Putamen (tissue), 1 donor: ENCODE measurements around the gene EME2.

Source experiments
- DNase-seq: peaks from one replicate; pipeline ENCODE4 v3.0.0-alpha.2; 2016; ENCODE audit warnings: low spot score

Gene EME2

GRCh38 chr16:1778200-1779179 lies 5.9 kb downstream of the EME2 start:
- DNase-seq, result no peak

DNA sequence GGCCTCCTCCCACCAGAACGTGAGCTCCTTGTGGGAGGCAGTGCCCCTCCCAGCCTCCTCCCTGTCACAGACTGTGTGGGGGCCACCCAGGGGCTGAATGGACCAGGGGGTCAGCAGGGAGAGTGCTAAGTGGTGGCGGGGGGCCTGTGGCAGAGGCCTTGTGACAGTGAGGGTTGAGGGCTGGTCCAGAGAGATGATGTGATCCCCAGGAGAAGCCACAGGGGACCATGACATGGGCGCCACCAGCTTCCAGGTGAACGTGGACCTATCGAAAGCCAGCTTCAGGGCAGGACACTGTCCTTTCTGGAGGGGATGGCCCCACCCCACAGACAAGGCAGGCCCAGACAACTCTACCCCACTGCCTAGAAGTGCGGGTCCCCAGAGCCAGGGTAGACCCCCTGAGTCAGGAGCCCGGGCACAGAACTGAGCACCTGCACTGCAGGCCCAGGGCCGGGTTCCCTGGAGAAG lies 6.7 kb downstream of the EME2 start:
- DNase-seq, result no peak

DNA sequence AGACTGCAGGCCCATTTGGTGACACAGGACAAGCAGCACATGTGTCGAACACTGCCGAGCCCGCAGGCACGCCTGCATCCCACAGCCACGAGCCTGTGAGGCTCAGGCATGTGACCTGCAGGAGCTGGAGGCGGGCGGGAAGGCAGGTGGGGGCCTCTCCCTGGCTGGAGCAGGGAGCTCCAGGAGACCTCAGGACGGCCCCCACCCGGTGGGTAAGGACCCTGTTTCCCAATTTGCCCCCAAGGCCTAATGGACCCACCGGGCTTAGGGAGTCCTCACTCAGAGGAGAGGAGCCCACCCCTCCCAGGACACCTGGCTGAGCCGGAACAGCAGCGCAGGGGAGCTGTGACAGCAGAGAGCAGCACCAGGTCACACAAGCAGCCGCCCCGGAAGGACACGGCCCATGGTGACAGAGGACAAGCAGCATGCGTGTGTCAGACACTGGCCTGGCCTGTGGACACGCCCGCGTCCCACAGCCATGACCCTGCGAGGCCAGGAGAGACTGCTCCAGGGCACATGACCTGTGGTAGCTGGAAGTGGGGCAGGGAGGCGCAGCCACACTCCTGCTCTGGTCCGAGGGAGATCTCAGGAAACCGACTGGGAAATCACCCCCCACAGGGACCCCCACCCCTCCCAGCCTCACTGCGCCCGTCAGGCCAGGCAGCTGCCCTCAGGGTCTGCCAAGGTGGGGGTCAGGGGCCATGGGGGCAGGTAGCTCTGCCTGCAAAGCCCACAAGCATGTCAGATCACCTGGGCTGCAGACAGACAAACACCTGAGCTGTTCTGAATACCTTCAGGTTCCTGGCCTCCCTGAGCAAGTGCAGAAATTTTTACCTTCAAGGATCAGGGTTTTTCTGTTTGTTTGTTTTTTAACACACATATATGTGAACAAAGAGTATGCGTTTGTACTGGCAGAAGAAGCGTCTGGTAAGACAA lies 7.4 kb downstream of the EME2 start:
- no peak for DNase-seq

DNA sequence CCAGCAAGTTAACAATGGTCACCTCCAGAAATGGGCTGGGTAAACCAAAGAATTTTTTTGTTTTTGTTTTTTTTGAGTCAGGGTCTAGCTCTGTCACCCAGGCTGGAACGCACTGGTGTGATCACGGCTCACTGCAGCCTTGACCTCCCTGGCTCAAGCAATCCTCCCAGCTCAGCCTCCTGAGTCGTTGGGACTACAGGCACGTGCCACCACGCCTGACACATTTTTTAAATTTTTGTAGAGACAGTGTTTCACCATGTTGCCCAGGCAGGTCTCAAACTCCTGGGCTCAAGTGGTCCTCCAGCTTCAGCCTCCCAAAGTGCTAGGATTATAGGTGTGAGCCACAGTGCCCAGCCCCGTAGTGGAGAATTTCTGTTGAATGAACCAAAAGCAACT lies 8.1 kb downstream of the EME2 start:
- no peak for DNase-seq

DNA sequence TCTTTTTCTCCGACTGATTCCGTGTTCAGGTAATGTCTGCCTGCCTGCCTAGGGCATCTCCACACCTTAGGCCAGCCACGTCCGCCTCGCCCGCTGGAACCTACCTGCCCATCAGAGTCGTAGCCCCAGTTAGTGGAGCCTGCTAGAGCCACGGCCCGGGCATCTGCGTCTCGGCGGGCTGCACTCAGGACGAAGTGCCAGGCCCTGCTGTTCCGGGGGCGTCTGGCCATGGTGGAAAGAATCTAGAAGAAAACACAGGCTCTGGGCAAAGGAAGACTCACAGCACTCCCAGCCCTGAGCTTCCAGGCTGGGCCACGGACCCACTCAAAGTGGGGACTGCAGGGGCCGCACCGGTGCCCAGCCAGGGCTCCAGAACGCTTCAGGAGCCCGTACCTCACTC lies 8.6 kb downstream of the EME2 start:
- DNase-seq, result no peak

DNA sequence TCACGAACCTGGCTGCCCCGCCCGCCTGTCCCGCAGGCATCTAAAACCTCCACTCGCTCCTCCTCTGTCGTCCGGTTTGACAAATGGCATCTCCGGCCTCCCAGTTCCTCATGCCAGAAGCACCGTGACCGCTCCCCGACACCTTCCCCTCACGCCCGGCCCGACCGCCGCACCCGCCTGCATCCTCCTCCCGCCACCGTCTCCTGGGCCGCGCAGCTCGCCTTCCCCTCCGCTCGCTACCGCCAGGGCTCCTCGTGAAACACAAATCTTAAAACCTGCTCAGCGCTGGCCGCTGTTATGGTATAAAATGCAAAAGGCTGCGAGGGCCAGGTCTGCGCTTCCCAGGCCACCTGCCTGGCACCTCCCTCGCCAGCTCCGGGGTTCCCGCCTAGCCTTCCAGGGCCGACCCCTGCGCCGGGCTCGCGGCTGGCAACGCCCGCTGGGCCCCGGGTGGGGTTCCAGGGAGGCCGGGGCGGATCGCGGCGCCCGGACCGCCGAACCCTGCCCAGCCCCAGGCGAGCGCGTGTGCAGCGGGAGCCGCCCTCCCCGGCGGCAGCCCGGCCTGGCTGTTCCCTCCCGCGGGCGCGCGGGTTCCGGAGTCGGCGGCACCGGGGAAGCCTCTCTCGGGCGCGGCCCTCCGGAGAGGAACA lies 9.3 kb downstream of the EME2 start:
- DNase-seq, result no peak

- DNase-seq, result peak; percentile 100
These were observed 10.0 kb downstream of the EME2 start, which contains the start of the genes NUBP2 and SPSB3 for GRCh38 chr16:1782408-1783264. NUBP2 (plus strand) TSS chr16:1782960; CDS start chr16:1783021, 61 bp downstream. SPSB3 (minus strand) TSS chr16:1782571; CDS start chr16:1781483, 1,088 bp downstream.

GRCh38 chr16:1784977-1785845 lies 12.6 kb downstream of the EME2 start:
- no peak for DNase-seq

DNA sequence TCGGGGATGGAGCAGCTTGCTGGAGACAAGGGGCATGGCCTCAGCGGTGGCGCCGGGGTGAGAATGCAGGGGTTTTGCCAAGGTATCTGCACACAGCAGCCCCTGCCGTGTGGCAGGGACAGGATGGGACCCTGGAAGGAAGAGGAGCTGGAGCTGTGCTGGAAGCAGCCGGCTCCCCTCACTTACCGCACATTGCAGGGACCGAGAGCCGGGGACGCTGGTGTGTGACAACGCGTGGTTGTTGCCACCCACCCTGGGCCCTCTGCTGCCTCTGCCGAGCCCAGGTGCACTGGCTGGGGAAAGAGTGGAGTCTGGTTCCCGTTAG lies 13.2 kb downstream of the EME2 start:
- DNase-seq, result no peak

DNA sequence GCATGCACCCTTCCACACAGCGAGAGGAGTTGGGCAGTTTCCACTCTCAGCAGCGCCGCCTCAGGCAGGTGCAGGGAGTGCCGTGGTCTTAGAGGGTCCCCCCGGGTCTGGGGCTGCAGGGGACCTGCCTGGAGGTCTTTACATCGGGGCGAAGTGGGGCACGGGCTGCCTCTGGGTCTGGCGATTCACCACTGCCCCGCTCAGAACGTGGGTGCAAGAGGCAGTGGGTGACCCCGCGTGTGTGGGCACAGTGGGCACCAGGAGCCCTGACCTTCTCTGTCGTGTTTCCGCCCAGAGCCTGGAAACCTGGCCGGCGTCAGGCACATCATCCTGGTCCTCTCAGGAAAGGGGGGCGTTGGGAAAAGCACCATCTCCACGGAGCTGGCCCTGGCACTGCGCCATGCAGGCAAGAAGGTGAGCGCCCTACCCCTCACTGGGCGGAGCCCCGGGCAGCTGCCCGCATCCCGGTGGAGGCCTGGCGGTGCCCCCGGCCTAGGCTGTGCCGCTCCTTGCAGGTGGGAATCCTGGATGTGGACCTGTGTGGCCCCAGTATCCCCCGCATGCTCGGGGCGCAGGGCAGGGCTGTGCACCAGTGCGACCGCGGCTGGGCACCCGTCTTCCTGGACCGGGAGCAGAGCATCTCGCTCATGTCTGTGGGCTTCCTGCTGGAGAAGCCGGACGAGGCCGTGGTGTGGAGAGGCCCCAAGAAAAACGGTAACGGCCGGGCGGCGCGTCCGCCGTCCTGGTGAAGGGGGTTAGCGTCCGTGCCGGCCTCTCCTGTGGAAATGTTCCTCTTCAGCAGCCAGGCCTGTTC lies 13.8 kb downstream of the EME2 start:
- DNase-seq, result no peak

GRCh38 chr16:1787056-1787321 lies 14.4 kb downstream of the EME2 start:
- no peak for DNase-seq

GRCh38 chr16:1787322-1788094 lies 14.9 kb downstream of the EME2 start:
- DNase-seq, result no peak

DNA sequence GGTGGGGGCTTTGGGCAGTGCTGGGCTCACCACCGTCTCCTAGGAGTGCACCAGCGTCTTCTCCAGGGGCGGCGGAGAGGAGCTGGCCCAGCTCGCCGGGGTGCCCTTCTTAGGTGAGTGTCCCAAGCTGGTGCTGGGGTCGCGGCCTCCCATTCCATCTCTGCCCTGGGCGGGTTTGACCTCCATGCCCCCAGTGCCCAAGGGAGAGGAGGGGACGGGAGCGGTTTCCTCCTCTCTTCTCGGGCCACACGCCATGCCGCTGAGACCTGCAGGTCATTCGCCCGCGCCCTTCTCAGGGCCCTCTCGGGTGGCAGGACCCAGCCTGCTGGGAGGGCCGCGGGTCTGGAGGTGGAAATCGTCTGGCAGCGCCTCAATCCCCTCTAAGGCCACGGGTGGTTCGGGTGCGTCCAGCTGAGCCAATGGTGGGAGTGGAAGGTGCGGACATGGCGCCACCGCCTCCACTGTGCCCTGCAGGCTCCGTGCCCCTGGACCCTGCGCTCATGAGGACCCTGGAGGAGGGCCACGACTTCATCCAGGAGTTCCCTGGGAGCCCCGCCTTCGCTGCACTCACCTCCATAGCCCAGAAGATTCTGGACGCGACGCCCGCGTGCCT lies 15.6 kb downstream of the EME2 start:
- DNase-seq, result no peak

- DNase-seq, result no peak
These were observed 16.1 kb downstream of the EME2 start for GRCh38 chr16:1788708-1789100.

DNA sequence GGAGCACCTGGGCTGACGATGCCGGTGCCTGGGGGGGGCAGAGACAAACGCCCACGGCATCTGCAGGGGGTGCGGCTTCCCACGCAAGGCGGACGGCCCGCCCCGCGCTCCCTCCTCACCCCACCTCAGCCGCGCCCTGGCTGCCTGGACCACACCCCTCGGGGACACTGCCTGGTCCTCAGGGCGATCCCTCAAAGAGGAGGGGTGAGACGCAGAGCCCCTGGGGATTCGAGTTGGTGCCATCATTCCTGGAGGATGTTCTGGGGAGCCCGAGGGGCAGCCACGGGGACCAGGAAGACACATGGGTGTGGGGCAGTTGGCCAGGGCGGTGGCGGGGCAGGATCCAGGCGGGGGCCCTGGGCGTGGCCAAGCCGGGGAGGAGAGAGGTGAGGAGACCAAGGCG lies 17.0 kb downstream of the EME2 start:
- no peak for DNase-seq

GRCh38 chr16:1790261-1790610 lies 17.6 kb downstream of the EME2 start:
- DNase-seq, result no peak

GRCh38 chr16:1790611-1791255 lies 18.1 kb downstream of the EME2 start:
- no peak for DNase-seq
